ENCODE results near the gene MYH7.
A peak's percentile ranks its signal among the peaks of the same experiment; 100 is the strongest.

The MYH7 gene

GRCh38 chr14:23438101-23438971 is 2.9 kb upstream of the MYH7 start:
- Histone ChIP-seq H3K9me3 (ENCODE audit: control insufficient read depth, low read length) (no peaks in the 10 kb centered on the region), H3K79me1 (replicated peaks; ENCODE audit: low read length, poor library complexity, severe bottlenecking) (no peaks in the 10 kb centered on the region), H3K14ac (ENCODE audit: low read length in 2 of 2) (no peak overlapping the region), H3K18ac (ENCODE audit: low read depth in 1 of 2, low read length in 2 of 2) (no peak overlapping the region), H2BK15ac (ENCODE audit: low read depth, poor library complexity, severe bottlenecking) (no peak overlapping the region), H2AK5ac (ENCODE audit: low read length, severe bottlenecking) (no peak overlapping the region), H3K4me2 (ENCODE audit: low read length, poor library complexity, severe bottlenecking) (no peak overlapping the region), H3K4me3 (ENCODE audit: insufficient read depth in 1 of 2, low read depth in 1 of 2, low read length in 2 of 2) (no peak overlapping the region), H2AFZ (ENCODE audit: low read depth, low read length) (no peak overlapping the region), H3K27ac (ENCODE audit: low read length, poor library complexity, severe bottlenecking) (no peak overlapping the region), H4K91ac (ENCODE audit: low read length) (no peak overlapping the region), H3K27me3 (ENCODE audit: control insufficient read depth in 1 of 2, insufficient read depth in 1 of 2, low read length in 2 of 2) (peaks cover 57 to 71% of the 10 kb centered on the region in 2 experiments), H2BK5ac (ENCODE audit: low read depth, low read length, poor library complexity, severe bottlenecking) (no peak overlapping the region), H3K4me1 (ENCODE audit: control insufficient read depth, insufficient read depth, low read depth, low read length) (no peaks in the 10 kb centered on the region), H3K23ac (ENCODE audit: low read length in 2 of 2) (no peak overlapping the region), H3K9ac (ENCODE audit: low read length) (no peak overlapping the region), H4K8ac (ENCODE audit: low read length) (no peak overlapping the region), H2BK120ac (ENCODE audit: low read depth, low read length) (no peak overlapping the region), H2BK12ac (ENCODE audit: low read length in 2 of 2) (no peak overlapping the region), H3K36me3 (ENCODE audit: control insufficient read depth in 1 of 2, insufficient read depth in 2 of 2, low read depth in 1 of 2, low read length in 2 of 2) (no peaks in the 10 kb centered on the region), H3K4ac (ENCODE audit: low read depth in 1 of 2, low read length in 2 of 2) (no peak overlapping the region)
- no peak for DNase-seq
- WGBS, result 75% methylated on average over 15 of the region's 15 CpGs

DNA sequence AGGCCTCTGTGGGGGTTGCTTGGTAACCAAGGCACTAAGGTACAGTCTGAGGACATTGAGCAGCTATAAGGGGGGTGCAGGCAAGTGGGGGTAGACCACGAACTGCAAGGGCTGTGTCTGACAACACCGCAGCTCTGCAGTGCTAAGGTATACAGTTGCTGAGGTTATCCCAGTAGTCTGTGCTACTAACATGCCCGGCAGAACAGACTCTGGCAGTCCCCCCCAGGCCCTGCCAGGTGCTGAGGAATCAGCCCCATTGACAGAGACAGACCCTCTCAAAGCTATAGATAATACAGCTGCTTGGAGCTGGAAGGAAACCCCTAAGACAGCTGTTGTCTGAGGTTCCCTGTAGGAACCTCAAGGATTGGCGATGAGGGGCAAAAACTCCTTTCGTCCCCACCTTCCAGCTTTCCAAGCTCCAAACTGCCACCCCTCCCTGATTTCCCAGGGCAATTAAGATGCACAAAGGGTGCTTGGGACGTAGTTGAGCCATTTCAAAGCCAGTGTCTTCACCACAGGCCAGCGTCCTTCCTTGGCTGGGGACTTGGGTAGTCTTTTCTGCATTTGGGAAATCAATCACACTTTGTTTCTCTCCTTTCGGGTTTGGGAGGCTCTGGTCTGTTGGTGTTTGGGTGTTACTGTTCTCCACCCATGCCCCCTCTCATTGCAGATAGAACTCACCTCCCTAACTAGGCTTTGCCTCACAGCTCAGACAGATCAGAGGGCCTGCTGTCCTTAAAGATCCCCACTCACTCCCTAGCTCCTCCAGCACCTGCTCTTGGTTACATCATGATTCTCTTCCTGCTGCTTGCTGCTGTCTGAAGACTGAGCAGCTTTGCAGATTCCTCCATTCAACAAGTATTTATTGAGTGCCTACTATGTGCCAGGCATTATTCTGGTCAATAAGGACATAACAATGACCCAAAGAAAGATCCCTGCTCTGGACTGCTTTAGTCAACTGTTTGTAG is 2.0 kb upstream of the MYH7 start:
- no peak for DNase-seq
- no peaks in the 10 kb centered on the region for H3K79me1 ChIP-seq (replicated peaks; ENCODE audit: low read length, poor library complexity, severe bottlenecking)
- H2BK120ac ChIP-seq (ENCODE audit: low read depth, low read length), result no peak overlapping the region
- H3K9me3 ChIP-seq (ENCODE audit: control insufficient read depth, low read length), result no peaks in the 10 kb centered on the region
- no peak overlapping the region for H4K91ac ChIP-seq (ENCODE audit: low read length)
- H2AFZ ChIP-seq (ENCODE audit: low read depth, low read length), result no peak overlapping the region
- WGBS, result 75% methylated on average over 4 of the region's 8 CpGs
- no peak overlapping the region for H2AK5ac ChIP-seq (ENCODE audit: low read length, severe bottlenecking)
- no peak overlapping the region for H2BK12ac ChIP-seq (ENCODE audit: low read length in 2 of 2)
- no peak overlapping the region for H3K27ac ChIP-seq (ENCODE audit: low read length, poor library complexity, severe bottlenecking)
- no peak overlapping the region for H2BK5ac ChIP-seq (ENCODE audit: low read depth, low read length, poor library complexity, severe bottlenecking)
- no peaks in the 10 kb centered on the region for H3K36me3 ChIP-seq (ENCODE audit: control insufficient read depth in 1 of 2, insufficient read depth in 2 of 2, low read depth in 1 of 2, low read length in 2 of 2)
- H2BK15ac ChIP-seq (ENCODE audit: low read depth, poor library complexity, severe bottlenecking), result no peak overlapping the region
- H3K4me3 ChIP-seq (ENCODE audit: insufficient read depth in 1 of 2, low read depth in 1 of 2, low read length in 2 of 2), result no peak overlapping the region
- H3K4ac ChIP-seq (ENCODE audit: low read depth in 1 of 2, low read length in 2 of 2), result no peak overlapping the region
- H3K18ac ChIP-seq (ENCODE audit: low read depth in 1 of 2, low read length in 2 of 2), result no peak overlapping the region
- no peak overlapping the region for H3K9ac ChIP-seq (ENCODE audit: low read length)
- H3K14ac ChIP-seq (ENCODE audit: low read length in 2 of 2), result no peak overlapping the region
- H3K23ac ChIP-seq (ENCODE audit: low read length in 2 of 2), result no peak overlapping the region
- peaks cover 56 to 68% of the 10 kb centered on the region in 2 experiments for H3K27me3 ChIP-seq (ENCODE audit: control insufficient read depth in 1 of 2, insufficient read depth in 1 of 2, low read length in 2 of 2)
- H3K4me1 ChIP-seq (ENCODE audit: control insufficient read depth, insufficient read depth, low read depth, low read length), result no peaks in the 10 kb centered on the region
- no peak overlapping the region for H3K4me2 ChIP-seq (ENCODE audit: low read length, poor library complexity, severe bottlenecking)
- no peak overlapping the region for H4K8ac ChIP-seq (ENCODE audit: low read length)

GRCh38 chr14:23436327-23437132 is 1.1 kb upstream of the MYH7 start:
- H3K27ac ChIP-seq (ENCODE audit: low read length, poor library complexity, severe bottlenecking), result no peak overlapping the region
- H2AFZ ChIP-seq (ENCODE audit: low read depth, low read length), result no peak overlapping the region
- peaks cover 60 to 66% of the 10 kb centered on the region in 2 experiments for H3K27me3 ChIP-seq (ENCODE audit: control insufficient read depth in 1 of 2, insufficient read depth in 1 of 2, low read length in 2 of 2)
- H3K23ac ChIP-seq (ENCODE audit: low read length in 2 of 2), result no peak overlapping the region
- H4K91ac ChIP-seq (ENCODE audit: low read length), result no peak overlapping the region
- H3K79me1 ChIP-seq (replicated peaks; ENCODE audit: low read length, poor library complexity, severe bottlenecking), result no peaks in the 10 kb centered on the region
- WGBS, result 86% methylated on average over 13 of the region's 15 CpGs
- no peak overlapping the region for H3K18ac ChIP-seq (ENCODE audit: low read depth in 1 of 2, low read length in 2 of 2)
- H3K9ac ChIP-seq (ENCODE audit: low read length), result no peak overlapping the region
- no peak overlapping the region for H2BK15ac ChIP-seq (ENCODE audit: low read depth, poor library complexity, severe bottlenecking)
- DNase-seq, result no peak
- H3K14ac ChIP-seq (ENCODE audit: low read length in 2 of 2), result peak overlapping the region in 1 of 2 experiments; percentile 57
- no peak overlapping the region for H3K4me2 ChIP-seq (ENCODE audit: low read length, poor library complexity, severe bottlenecking)
- no peak overlapping the region for H3K4ac ChIP-seq (ENCODE audit: low read depth in 1 of 2, low read length in 2 of 2)
- no peaks in the 10 kb centered on the region for H3K4me1 ChIP-seq (ENCODE audit: control insufficient read depth, insufficient read depth, low read depth, low read length)
- no peak overlapping the region for H3K4me3 ChIP-seq (ENCODE audit: insufficient read depth in 1 of 2, low read depth in 1 of 2, low read length in 2 of 2)
- H4K8ac ChIP-seq (ENCODE audit: low read length), result no peak overlapping the region
- H2BK5ac ChIP-seq (ENCODE audit: low read depth, low read length, poor library complexity, severe bottlenecking), result no peak overlapping the region
- H2AK5ac ChIP-seq (ENCODE audit: low read length, severe bottlenecking), result no peak overlapping the region
- no peaks in the 10 kb centered on the region for H3K36me3 ChIP-seq (ENCODE audit: control insufficient read depth in 1 of 2, insufficient read depth in 2 of 2, low read depth in 1 of 2, low read length in 2 of 2)
- H3K9me3 ChIP-seq (ENCODE audit: control insufficient read depth, low read length), result no peaks in the 10 kb centered on the region
- no peak overlapping the region for H2BK12ac ChIP-seq (ENCODE audit: low read length in 2 of 2)
- no peak overlapping the region for H2BK120ac ChIP-seq (ENCODE audit: low read depth, low read length)
